OCI-LY7 (cell line): ENCODE measurements around the gene USP15. TPM values are rescaled to one million over a fixed set of nuclear protein-coding genes. Genes with fewer than 3 reads are reported as not detected.
"Not testable (repeated sequence)": the region's sequence is repeated elsewhere in the genome, so short reads cannot be mapped to it uniquely, and the experiment has no call there.

ENCODE experiments used
- BruUV-seq: library from RNA; stranded (reverse); fragments of 400-500 nt; replicated peaks from 2 replicates; lab custom pipeline; 2021; lab: Mats Ljungman, UMichigan
- CTCF ChIA-PET: fragments of 300-600 bp; sonication (Branson Sonifier 250); formaldehyde crosslinking; loops from one replicate; lab custom pipeline; 2022; ENCODE audit warnings: antibody characterized with exemption; ENCODE audit not compliant: unreplicated experiment; lab: Charles Lee
- POLR2A ChIA-PET: fragments of 300-600 bp; sonication (Branson Sonifier 250); formaldehyde crosslinking; loops from one replicate; lab custom pipeline; 2022; ENCODE audit warnings: antibody characterized with exemption; lab: Charles Lee
- DNase-seq: peaks from one replicate; pipeline ENCODE4 v3.0.0-alpha.2; 2015; ENCODE audit warnings: low spot score
- H2AFZ ChIP-seq: fragments of 200-600 bp; sonication (generic), shearing (Covaris generic); 2 replicates; pipeline ENCODE4 v1.6.1; 2014; ENCODE audit warnings: mild to moderate bottlenecking, antibody characterized with exemption, low read length, moderate library complexity
- H3K27ac ChIP-seq: fragments of 200-600 bp; sonication (generic); 2 replicates; pipeline ENCODE4 v1.5.1; 2014; ENCODE audit warnings: mixed run types, low read depth, mild to moderate bottlenecking, moderate library complexity, low read length, inconsistent platforms; ENCODE audit not compliant: poor library complexity, severe bottlenecking
- H3K36me3 ChIP-seq: fragments of 200-600 bp; sonication (generic); 2 replicates; pipeline ENCODE4 v1.6.1; 2014; ENCODE audit warnings: mild to moderate bottlenecking, antibody characterized with exemption, low read length, moderate library complexity, mixed read lengths; ENCODE audit not compliant: insufficient read depth
- H3K4me1 ChIP-seq: fragments of 200-600 bp; sonication (generic); 2 replicates; pipeline ENCODE4 v1.5.1; 2014; ENCODE audit warnings: mild to moderate bottlenecking, low read length; ENCODE audit not compliant: insufficient read depth, poor library complexity, severe bottlenecking
- H3K4me2 ChIP-seq: fragments of 200-600 bp; sonication (generic); 2 replicates; pipeline ENCODE4 v1.6.1; 2014; ENCODE audit warnings: mild to moderate bottlenecking, low read length
- H3K4me3 ChIP-seq: fragments of 200-600 bp; sonication (generic); 2 replicates; pipeline ENCODE4 v1.5.1; 2014; ENCODE audit warnings: mild to moderate bottlenecking, low read depth, low read length; ENCODE audit not compliant: poor library complexity, severe bottlenecking
- H3K79me2 ChIP-seq: fragments of 200-600 bp; sonication (generic); 2 replicates; pipeline ENCODE4 v1.6.1; 2016; ENCODE audit warnings: low read depth, mild to moderate bottlenecking, low read length, moderate library complexity, mixed read lengths; ENCODE audit not compliant: insufficient read depth
- H3K9me2 ChIP-seq: fragments of 200-600 bp; sonication (generic); 2 replicates; pipeline ENCODE4 v1.6.1; 2016; ENCODE audit warnings: mild to moderate bottlenecking, low read length, mixed read lengths; ENCODE audit not compliant: insufficient read depth
- H3K9me3 ChIP-seq: fragments of 200-600 bp; sonication (generic); 2 replicates; pipeline ENCODE4 v1.6.1; 2014; ENCODE audit warnings: mild to moderate bottlenecking, mixed run types, low read length, mixed read lengths
- H4K20me1 ChIP-seq: fragments of 200-600 bp; sonication (generic); 2 replicates; pipeline ENCODE4 v1.6.1; 2014; ENCODE audit warnings: mild to moderate bottlenecking, antibody characterized with exemption, low read length, moderate library complexity, mixed read lengths; ENCODE audit not compliant: insufficient read depth
- EZH2phosphoT487 ChIP-seq: fragments of 200-600 bp; sonication (generic); IDR thresholded peaks from 2 replicates; pipeline ENCODE4 v1.6.1; 2018; ENCODE audit warnings: low read depth, borderline replicate concordance, mild to moderate bottlenecking, mixed run types, antibody characterized with exemption, low read length, moderate library complexity, mixed read lengths
- intact Hi-C: fragments of 100-400 bp; cut with micrococcal nuclease; formaldehyde crosslinking; loops from one replicate; pipeline ENCODE4 v1.10.0; 2022; ENCODE audit not compliant: unreplicated experiment
- total RNA-seq, 2 experiments: library from RNA; depleted of rRNA in 1 of 2; stranded (reverse); fragments of >200 nt in 1 of 2; shearing (Covaris generic) in 1 of 2; gene quantifications; 2 replicates each; pipeline ENCODE4 v1.2.3, GENCODE V29; 2014 to 2022
- TF ChIP-seq, protein P1 (sequence below): fragments of 200-600 bp; sonication (generic); conservative IDR thresholded peaks from 2 replicates; pipeline ENCODE4 v1.5.1; 2014; ENCODE audit warnings: mild to moderate bottlenecking, antibody characterized with exemption, low read length, moderate library complexity, mixed read lengths

The USP15 gene
- total RNA-seq, 2 experiments from 2014 or later, result 43.3 to 62.8 TPM

DNA sequence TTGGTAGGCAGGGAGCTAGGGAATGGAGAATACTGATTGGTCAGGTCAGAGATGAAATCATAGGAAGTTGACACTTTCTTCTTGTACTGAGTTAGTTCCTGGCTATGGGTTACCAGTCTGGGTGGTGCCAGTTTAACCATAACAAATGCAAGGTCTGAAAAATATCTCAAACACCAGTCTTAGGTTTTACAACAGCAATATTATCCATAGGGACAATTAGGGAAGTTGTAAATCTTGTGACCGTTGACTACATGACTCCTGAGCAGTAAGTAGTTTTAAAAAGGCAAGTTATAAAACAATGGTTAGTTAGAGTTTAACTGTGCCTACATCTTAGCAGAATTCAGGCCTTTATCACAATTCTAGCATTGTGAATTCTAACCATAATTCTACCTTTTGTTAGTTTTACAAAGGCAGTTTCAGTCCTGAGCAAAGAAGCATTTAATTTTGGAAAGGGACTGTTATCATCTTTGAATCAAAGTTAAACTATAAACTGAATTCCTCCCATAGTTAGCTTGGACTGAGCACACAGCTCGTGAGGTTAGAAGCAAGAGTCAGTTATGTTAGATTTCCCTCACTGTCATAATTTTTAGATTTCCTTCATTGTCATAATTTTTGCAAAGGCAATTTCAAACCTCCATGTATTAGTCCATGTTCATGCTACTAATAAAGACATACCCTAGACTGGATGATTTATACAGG is 186.7 kb downstream of the USP15 start:
- no peak for DNase-seq

DNA sequence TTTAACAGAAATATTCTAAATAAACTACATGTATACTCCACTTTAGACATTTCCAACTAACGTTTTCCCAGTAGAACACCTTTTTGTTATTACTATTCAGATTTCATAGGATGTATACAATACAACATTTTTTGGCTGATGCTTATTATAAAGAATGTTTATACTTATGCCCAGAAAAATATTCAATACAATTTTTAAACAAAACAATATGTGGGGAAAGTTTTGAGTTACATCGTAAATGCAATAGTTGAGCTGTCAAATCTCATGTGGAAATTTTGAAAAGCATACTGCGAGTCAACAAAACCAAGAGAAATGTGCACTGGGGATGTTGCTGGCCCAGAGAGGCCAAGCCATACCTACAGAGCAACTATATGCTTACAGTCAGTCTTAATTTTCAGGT is 188.2 kb downstream of the USP15 start:
- H3K36me3 ChIP-seq, result no peaks in the 10 kb centered on the region
- DNase-seq, result no peak
- no peak overlapping the region for H3K4me3 ChIP-seq
- POLR2A ChIA-PET, result interaction anchor here (0.6 kb wide), 1 partner anchor 136 kb away, joined by 4 read pairs; no protein-coding TSS in a partner anchor
- CTCF ChIA-PET, result no interaction called here
- BruUV-seq, result no TSS peak
- intact Hi-C loops, result no loop called here
- no peak overlapping the region for H3K4me2 ChIP-seq
- no peak overlapping the region for H3K27ac ChIP-seq
- H2AFZ ChIP-seq, result no peak overlapping the region
- peaks cover 7% of the 10 kb centered on the region; the same call in 1 of the 2 replicates for H3K9me3 ChIP-seq
- no peaks in the 10 kb centered on the region for H3K79me2 ChIP-seq
- TF ChIP-seq, protein P1, sequence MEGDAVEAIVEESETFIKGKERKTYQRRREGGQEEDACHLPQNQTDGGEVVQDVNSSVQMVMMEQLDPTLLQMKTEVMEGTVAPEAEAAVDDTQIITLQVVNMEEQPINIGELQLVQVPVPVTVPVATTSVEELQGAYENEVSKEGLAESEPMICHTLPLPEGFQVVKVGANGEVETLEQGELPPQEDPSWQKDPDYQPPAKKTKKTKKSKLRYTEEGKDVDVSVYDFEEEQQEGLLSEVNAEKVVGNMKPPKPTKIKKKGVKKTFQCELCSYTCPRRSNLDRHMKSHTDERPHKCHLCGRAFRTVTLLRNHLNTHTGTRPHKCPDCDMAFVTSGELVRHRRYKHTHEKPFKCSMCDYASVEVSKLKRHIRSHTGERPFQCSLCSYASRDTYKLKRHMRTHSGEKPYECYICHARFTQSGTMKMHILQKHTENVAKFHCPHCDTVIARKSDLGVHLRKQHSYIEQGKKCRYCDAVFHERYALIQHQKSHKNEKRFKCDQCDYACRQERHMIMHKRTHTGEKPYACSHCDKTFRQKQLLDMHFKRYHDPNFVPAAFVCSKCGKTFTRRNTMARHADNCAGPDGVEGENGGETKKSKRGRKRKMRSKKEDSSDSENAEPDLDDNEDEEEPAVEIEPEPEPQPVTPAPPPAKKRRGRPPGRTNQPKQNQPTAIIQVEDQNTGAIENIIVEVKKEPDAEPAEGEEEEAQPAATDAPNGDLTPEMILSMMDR, result no peak
- TF ChIP-seq EZH2phosphoT487, result no peak
- H3K4me1 ChIP-seq, result no peaks in the 10 kb centered on the region
- H3K9me2 ChIP-seq, result no peaks in the 10 kb centered on the region
- H4K20me1 ChIP-seq, result no peaks in the 10 kb centered on the region

More for the DNA sequence above, 186.7 kb downstream of the USP15 start:
- BruUV-seq, result no TSS peak
- H3K9me2 ChIP-seq, result no peaks in the 10 kb centered on the region
- intact Hi-C loops, result no loop called here
- H3K4me1 ChIP-seq, result no peaks in the 10 kb centered on the region
- no peak overlapping the region for H2AFZ ChIP-seq
- H3K4me2 ChIP-seq, result no peak overlapping the region
- ChIA-PET POLR2A (interaction anchor here (1.0 to 1.4 kb wide), 2 partner anchors 10 to 111 kb away, joined by 3 read pairs; no protein-coding TSS in a partner anchor), CTCF (no interaction called here)
- H3K79me2 ChIP-seq, result no peaks in the 10 kb centered on the region
- H3K4me3 ChIP-seq, result no peak overlapping the region
- no peak overlapping the region for H3K27ac ChIP-seq
- H3K36me3 ChIP-seq, result no peaks in the 10 kb centered on the region
- peaks cover 7% of the 10 kb centered on the region; the same call in 1 of the 2 replicates for H3K9me3 ChIP-seq
- no peak for TF ChIP-seq EZH2phosphoT487
- TF ChIP-seq, protein P1, result no peak
- H4K20me1 ChIP-seq, result no peaks in the 10 kb centered on the region

DNA sequence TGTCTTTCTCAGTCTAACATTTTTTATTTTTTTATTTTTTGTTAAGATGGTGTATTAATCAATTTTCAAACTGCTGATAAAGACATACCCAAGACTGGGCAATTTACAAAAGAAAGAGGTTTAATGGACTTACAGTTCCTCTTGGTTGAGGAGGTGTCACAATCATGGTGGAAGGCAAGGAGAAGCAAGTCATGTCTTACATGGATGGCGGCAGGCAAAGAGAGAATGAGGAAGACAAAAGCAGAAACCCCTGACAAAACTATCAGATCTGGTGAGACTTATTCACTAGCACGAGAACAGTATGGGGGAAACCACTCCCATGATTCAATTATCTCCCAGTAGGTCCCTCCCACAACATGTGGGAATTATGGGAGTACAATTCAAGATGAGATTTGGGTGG is 195.2 kb downstream of the USP15 start:
- H3K9me3 ChIP-seq, BruUV-seq, H2AFZ ChIP-seq, H3K27ac ChIP-seq, H3K4me1 ChIP-seq, CTCF ChIA-PET, H3K4me2 ChIP-seq, H3K9me2 ChIP-seq, H4K20me1 ChIP-seq, H3K36me3 ChIP-seq, DNase-seq, H3K4me3 ChIP-seq, H3K79me2 ChIP-seq, intact Hi-C loops, POLR2A ChIA-PET: not testable (repeated sequence)
